GM06990 (cell line): ENCODE measurements around the gene CH25H.
"Not testable (repeated sequence)": the region's sequence is repeated elsewhere in the genome, so short reads cannot be mapped to it uniquely, and the experiment has no call there.

ENCODE experiments used
- DNase-seq: peaks from one replicate; pipeline ENCODE4 v3.0.0-alpha.2; 2011; ENCODE audit not compliant: insufficient read length; ENCODE audit errors: extremely low read depth
- H3K27me3 ChIP-seq: replicated peaks from 2 replicates; pipeline ENCODE4 v1.6.0; 2011; ENCODE audit warnings: low read length; ENCODE audit not compliant: control insufficient read depth, insufficient read depth
- H3K36me3 ChIP-seq: 2 replicates; pipeline ENCODE4 v1.5.1; 2011; ENCODE audit warnings: low read length; ENCODE audit not compliant: control insufficient read depth, insufficient read depth
- H3K4me3 ChIP-seq: replicated peaks from 2 replicates; pipeline ENCODE4 v1.5.1; 2011; ENCODE audit warnings: low read depth, mild to moderate bottlenecking, control low read depth, low read length
- TF ChIP-seq, protein P1 (sequence below): IDR thresholded peaks from 2 replicates; pipeline ENCODE4 v1.5.1; 2011; ENCODE audit warnings: low read length, control low read depth, mild to moderate bottlenecking, inconsistent platforms; ENCODE audit not compliant: insufficient read depth, poor library complexity, severe bottlenecking

The CH25H gene

DNA sequence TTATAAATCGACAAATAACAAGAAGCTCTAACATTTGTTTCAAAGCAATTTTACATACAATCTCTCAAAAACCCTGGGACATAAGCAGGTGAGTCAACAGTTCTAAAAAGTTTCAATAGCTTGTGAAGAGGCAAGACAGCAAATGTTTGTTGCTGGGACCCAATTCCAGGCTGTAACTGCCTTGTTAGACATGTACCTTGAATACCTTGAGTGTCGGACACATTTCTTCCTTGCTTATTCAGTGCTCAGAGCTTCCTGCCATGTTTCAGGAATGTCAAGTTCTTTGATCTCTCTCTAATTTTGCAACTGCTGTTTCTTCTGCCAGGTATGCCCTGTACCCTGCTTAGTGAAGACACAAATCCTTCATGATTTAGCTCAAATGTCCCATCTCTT lies 5.1 kb downstream of the CH25H start:
- Histone ChIP-seq H3K27me3 (peaks cover 1% of the 10 kb centered on the region), H3K4me3 (no peak overlapping the region), H3K36me3 (no peaks in the 10 kb centered on the region)
- TF ChIP-seq, protein P1, sequence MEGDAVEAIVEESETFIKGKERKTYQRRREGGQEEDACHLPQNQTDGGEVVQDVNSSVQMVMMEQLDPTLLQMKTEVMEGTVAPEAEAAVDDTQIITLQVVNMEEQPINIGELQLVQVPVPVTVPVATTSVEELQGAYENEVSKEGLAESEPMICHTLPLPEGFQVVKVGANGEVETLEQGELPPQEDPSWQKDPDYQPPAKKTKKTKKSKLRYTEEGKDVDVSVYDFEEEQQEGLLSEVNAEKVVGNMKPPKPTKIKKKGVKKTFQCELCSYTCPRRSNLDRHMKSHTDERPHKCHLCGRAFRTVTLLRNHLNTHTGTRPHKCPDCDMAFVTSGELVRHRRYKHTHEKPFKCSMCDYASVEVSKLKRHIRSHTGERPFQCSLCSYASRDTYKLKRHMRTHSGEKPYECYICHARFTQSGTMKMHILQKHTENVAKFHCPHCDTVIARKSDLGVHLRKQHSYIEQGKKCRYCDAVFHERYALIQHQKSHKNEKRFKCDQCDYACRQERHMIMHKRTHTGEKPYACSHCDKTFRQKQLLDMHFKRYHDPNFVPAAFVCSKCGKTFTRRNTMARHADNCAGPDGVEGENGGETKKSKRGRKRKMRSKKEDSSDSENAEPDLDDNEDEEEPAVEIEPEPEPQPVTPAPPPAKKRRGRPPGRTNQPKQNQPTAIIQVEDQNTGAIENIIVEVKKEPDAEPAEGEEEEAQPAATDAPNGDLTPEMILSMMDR = no peak
- DNase-seq = no peak

DNA sequence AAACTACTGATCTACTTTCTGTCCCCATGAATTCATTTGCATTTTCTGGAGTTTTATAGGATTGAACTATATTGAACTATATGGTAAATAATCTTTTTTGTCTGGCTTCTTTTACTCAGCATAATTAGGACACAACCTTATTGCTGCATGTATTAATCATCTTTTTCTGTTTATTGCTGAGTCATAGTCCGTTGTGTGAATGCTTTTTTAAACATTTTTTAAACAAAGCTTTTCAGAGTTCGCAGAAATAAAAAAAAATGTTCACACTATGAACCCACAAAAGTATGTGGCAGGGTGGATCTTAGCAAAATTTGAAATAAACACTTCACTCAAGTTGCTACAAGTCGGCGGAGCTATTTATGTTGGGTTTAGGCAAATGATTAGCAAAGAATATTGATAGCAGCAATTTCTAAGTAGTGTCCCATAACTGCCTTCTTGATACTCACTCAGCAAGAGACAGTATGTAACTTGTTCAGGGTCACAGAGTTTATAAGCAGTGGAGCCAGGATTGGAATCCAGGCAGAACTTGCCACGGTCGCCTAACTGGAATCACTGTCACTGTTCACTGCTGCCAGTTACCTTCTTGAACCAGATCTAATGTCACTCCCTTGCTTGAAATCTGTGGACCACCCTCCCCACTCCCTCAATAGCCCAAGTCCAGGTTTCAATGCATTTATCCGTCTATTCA lies 5.6 kb downstream of the CH25H start:
- no peak overlapping the region for H3K4me3 ChIP-seq
- no peak for DNase-seq
- H3K27me3 ChIP-seq = no peaks in the 10 kb centered on the region; the same call in 1 of the 2 replicates
- H3K36me3 ChIP-seq = no peaks in the 10 kb centered on the region
- TF ChIP-seq, protein P1 = no peak

GRCh38 chr10:89197473-89197872 lies 9.6 kb downstream of the CH25H start:
- no peak for DNase-seq
- TF ChIP-seq, protein P1 = no peak
- Histone ChIP-seq H3K36me3 (no peaks in the 10 kb centered on the region), H3K27me3 (no peaks in the 10 kb centered on the region), H3K4me3 (no peak overlapping the region)

DNA sequence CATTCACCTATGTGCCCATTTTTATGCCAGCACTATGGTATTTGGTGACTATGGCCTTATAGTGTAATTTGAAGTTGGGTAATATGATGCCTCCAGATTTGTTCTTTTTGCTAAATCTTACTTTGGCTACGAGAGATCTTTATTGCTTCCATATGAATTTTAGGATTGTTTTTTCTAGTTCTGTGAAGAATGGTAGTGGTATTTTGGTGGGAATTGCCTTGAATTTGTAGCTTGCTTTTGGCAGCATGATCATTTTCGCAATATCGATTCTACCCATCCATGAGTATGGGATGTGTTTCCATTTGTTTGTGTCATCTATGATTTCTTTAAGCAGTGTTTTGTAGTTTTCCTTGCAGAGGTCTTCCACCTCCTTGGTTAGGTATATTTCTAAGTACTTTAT lies 15.8 kb downstream of the CH25H start:
- not testable (repeated sequence) for DNase-seq, H3K36me3 ChIP-seq, H3K4me3 ChIP-seq, H3K27me3 ChIP-seq

DNA sequence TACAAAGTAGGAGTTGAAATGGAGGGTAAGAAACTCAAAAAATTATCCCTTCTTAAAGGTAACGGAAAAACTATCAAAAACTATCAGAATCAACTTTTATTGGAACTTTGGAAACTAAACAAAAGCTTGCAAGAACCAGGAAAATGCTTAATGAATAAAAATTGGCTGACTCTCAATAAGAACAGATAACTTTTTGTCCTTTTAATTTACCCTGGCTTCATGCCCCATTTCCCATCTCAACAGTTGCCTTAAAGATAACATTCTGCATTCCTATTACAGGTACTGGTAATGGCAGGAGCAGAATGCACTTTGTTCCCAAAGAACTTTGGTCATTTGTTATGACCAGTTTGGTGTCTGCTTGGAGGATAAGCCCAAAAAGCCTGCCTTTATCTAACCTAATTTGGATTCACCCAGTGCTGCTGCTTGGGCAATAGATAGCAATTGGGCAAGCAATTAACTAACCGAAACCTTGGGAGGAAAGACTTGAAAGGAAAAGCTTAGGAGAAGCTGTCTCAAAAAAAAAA lies 17.8 kb downstream of the CH25H start:
- no peaks in the 10 kb centered on the region for H3K27me3 ChIP-seq
- no peak overlapping the region for H3K4me3 ChIP-seq
- TF ChIP-seq, protein P1 = no peak
- no peak for DNase-seq
- H3K36me3 ChIP-seq = no peaks in the 10 kb centered on the region

GRCh38 chr10:89185658-89186057 lies 21.5 kb downstream of the CH25H start:
- H3K36me3 ChIP-seq = no peaks in the 10 kb centered on the region
- TF ChIP-seq, protein P1 = no peak
- no peaks in the 10 kb centered on the region for H3K27me3 ChIP-seq
- no peak for DNase-seq
- H3K4me3 ChIP-seq = no peak overlapping the region
